Urinary bladder (tissue), 4 donors: ENCODE results near the gene SPDYE17. TPM values are rescaled to one million over a fixed set of nuclear protein-coding genes. Genes with fewer than 3 reads are reported as not detected.
"Not testable (repeated sequence)": the region's sequence is repeated elsewhere in the genome, so short reads cannot be mapped to it uniquely, and the experiment has no call there.

Experiments
- DNase-seq: peaks from one replicate; pipeline ENCODE4 v3.0.0-alpha.2; 2015; ENCODE audit errors: extremely low spot score
- H3K27ac ChIP-seq: one replicate; pipeline ENCODE4 v1.5.1; 2013; ENCODE audit warnings: low read depth, mild to moderate bottlenecking, moderate library complexity
- H3K36me3 ChIP-seq: one replicate; pipeline ENCODE4 v1.6.1; 2013; ENCODE audit warnings: mild to moderate bottlenecking, moderate library complexity; ENCODE audit not compliant: insufficient read depth
- H3K4me1 ChIP-seq: one replicate; pipeline ENCODE4 v1.6.1; 2013; ENCODE audit warnings: mild to moderate bottlenecking, moderate library complexity; ENCODE audit not compliant: insufficient read depth
- H3K4me3 ChIP-seq: one replicate; pipeline ENCODE4 v1.5.1; 2013; ENCODE audit warnings: low read depth, low read length
- WGBS: extraction: QIAGEN DNeasy Blood & Tissue Kit; methylation state at CpG from one replicate; pipeline ENCODE4 v1.1.7; 2013; 5-methylcytosine and 5-hydroxymethylcytosine counted together
- polyA plus RNA-seq: library from polyadenylated mRNA; stranded (reverse); fragments of 200-250 nt; gene quantifications from one replicate; pipeline ENCODE4 v1.2.3, GENCODE V29; 2013
- total RNA-seq: library from RNA; depleted of rRNA; stranded (reverse); fragments of >200 nt; gene quantifications from one replicate; pipeline ENCODE4 v1.2.3, GENCODE V29; 2014
- donor health status: healthy with polysubstance abuse.
- donor health status: healthy.

SPDYE17 gene, protein sequence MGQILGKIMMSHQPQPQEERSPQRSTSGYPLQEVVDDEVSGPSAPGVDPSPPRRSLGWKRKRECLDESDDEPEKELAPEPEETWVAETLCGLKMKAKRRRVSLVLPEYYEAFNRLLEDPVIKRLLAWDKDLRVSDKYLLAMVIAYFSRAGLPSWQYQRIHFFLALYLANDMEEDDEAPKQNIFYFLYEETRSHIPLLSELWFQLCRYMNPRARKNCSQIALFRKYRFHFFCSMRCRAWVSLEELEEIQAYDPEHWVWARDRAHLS
- not detected for total RNA-seq
- not detected for polyA plus RNA-seq

GRCh38 chr7:77032261-77032660 lies at the start of gene SPDYE17:
SPDYE17 (minus strand) TSS chr7:77032361; CDS start chr7:77030570, 1,791 bp downstream.
- not testable (repeated sequence) for H3K4me3 ChIP-seq, H3K27ac ChIP-seq, DNase-seq, H3K36me3 ChIP-seq, H3K4me1 ChIP-seq
- WGBS, result 90% methylated on average over 7 of the region's 8 CpGs

GRCh38 chr7:77080236-77080635 lies 48.1 kb upstream of the SPDYE17 start:
- not testable (repeated sequence) for H3K36me3 ChIP-seq, H3K4me1 ChIP-seq, DNase-seq, H3K27ac ChIP-seq, H3K4me3 ChIP-seq
- WGBS, result 78% methylated on average over 2 of the region's 2 CpGs

DNA sequence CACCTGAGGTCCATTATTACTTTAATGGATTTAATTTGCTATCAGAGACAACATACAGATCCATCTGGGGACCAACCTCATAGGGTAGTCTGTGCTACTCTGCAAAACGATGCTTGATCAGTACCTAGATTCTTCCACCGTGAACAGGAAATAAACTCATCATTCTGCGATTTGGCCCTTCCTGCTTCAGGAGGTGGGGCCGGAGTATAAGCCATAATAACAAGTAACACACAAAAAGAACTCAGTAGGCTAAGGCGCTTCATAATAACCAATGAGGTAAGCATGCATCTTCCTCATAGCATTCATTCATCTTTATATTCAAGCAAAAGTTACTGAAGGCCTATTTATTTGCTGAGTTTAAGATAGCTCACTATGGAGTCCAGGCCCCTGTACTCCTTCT lies 47.5 kb upstream of the SPDYE17 start:
- not testable (repeated sequence) for DNase-seq, H3K27ac ChIP-seq, H3K4me3 ChIP-seq, H3K4me1 ChIP-seq, H3K36me3 ChIP-seq
- 54% methylated on average over 5 of the region's 5 CpGs for WGBS

GRCh38 chr7:77079112-77079511 lies 47.0 kb upstream of the SPDYE17 start:
- not testable (repeated sequence) for H3K4me3 ChIP-seq, DNase-seq, H3K36me3 ChIP-seq, H3K27ac ChIP-seq, H3K4me1 ChIP-seq

DNA sequence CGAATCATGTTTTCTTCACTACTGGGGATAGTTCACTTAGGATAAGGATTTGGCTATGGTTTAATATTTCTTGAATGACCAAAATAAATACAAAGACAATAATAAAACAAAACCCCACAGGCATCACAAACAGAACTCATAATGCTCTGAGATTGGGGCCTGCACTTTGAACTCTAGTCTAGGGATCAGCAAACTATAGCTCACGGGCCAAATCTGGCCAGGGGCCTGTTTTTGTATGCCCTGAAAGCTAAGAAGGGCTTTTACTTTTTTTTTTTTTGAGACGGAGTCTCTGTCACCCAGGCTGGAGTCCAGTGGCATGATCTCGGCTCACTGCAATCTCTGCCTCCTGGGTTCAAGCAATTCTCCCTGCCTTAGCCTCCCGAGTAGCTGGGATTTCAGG lies 44.9 kb upstream of the SPDYE17 start:
- not testable (repeated sequence) for H3K36me3 ChIP-seq, H3K27ac ChIP-seq, H3K4me1 ChIP-seq, H3K4me3 ChIP-seq, DNase-seq
- 85% methylated on average over 5 of the region's 5 CpGs for WGBS

DNA sequence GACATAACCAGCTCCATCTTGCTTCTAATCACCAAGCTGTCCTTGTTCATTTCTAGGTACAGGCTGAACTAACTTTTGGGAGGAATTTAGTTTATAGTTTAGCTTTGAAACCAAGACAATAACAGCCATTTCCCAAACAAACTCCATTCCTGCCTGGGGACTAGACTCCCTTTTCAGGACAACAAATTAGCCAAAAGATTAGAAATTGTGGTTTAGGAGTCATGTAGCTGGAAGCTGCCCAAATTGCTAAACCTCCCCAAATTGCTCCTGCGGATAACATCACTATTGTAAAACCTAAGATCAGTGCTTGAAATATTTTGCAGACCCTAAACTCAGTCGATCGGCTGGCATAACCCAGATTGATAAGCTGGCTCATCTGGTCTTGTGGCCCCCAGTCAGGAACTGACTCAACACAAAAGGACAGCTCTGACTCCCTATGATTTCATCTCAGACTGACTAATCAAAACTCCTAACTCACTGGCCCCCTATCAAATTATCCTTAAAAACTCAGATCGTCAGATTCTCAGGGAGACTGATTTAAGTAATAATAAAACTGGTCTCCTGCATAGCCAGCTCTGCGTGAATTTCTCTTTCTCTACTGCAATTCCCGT lies 42.7 kb upstream of the SPDYE17 start:
- 94% methylated on average over 5 of the region's 6 CpGs for WGBS
- not testable (repeated sequence) for DNase-seq, H3K4me1 ChIP-seq

GRCh38 chr7:77071108-77071507 lies 38.9 kb upstream of the SPDYE17 start:
- DNase-seq, H3K36me3 ChIP-seq, H3K27ac ChIP-seq, H3K4me3 ChIP-seq, H3K4me1 ChIP-seq: not testable (repeated sequence)
- WGBS, result 89% methylated on average over 6 of the region's 6 CpGs

More for the DNA sequence above, 42.7 kb upstream of the SPDYE17 start:
- H3K27ac ChIP-seq, H3K36me3 ChIP-seq, H3K4me3 ChIP-seq: not testable (repeated sequence)

DNA sequence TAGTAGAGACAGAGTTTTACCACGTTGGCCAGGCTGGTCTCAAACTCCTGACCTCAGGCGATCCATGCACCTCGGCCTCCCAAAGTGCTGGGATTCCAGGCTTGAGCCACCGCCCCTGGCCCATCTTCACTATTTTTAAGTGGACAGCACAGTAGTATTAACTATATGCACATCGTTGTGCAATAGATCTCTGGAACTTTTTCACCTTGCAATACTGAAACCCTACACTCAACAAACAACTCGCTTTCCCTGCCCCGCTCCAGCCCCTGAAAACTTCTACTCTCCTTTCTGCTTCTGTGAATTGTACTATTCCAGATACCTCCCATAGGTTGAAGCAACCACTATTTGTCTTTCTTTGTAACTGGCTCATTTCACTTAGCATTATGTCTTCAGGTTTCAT lies 33.7 kb upstream of the SPDYE17 start:
- DNase-seq, H3K4me1 ChIP-seq, H3K36me3 ChIP-seq, H3K27ac ChIP-seq, H3K4me3 ChIP-seq: not testable (repeated sequence)
- WGBS, result 90% methylated on average over 7 of the region's 7 CpGs

- not testable (repeated sequence) for H3K27ac ChIP-seq
Observed at GRCh38 chr7:77063732-77064131, 31.6 kb upstream of the SPDYE17 start.

GRCh38 chr7:77062557-77062956 lies 30.4 kb upstream of the SPDYE17 start, which contains the start of gene SPDYE18:
SPDYE18 (minus strand) TSS chr7:77062558; CDS start chr7:77060512, 2,046 bp downstream.
- not testable (repeated sequence) for H3K27ac ChIP-seq, H3K4me1 ChIP-seq, DNase-seq, H3K4me3 ChIP-seq, H3K36me3 ChIP-seq
- WGBS, result over 99% methylated on average over 4 of the region's 4 CpGs

More at GRCh38 chr7:77063732-77064131, 31.6 kb upstream of the SPDYE17 start:
- H3K36me3 ChIP-seq, H3K4me1 ChIP-seq, H3K4me3 ChIP-seq, DNase-seq: not testable (repeated sequence)
- 98% methylated on average over 3 of the region's 4 CpGs for WGBS

- H3K36me3 ChIP-seq, result not testable (repeated sequence)
Observed at GRCh38 chr7:77026349-77026748, 5.8 kb downstream of the SPDYE17 start.

DNA sequence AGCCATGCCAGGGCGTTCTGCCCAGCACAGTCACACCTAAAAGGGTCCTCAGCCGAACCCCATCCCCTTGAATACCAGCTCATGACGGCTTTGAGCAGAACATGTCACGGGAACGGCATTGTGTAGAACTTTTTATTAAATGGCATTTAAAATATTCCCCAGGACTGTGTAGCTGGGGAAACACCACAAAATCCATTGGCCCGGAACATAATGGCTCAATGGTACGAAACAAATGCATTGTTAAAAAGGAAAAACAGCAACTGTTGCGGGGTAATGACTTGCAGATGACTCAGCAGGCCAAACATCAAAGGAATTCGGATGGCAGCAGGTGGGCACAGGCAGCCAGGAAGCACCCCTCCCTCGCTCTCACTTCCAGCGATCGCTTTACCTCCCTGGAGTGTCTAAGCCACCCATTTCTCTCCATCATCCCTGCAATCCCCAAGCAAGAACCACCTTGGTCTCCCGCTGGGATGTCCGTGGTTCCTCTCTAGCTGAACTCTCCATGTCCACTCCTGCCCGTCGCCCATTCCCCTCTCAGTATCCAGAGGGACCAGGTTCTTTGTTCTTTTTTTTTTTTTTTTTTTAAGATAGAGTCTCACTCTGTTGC lies 22.0 kb downstream of the SPDYE17 start:
- not testable (repeated sequence) for H3K36me3 ChIP-seq, H3K4me3 ChIP-seq, H3K4me1 ChIP-seq, H3K27ac ChIP-seq, DNase-seq
- WGBS, result 80% methylated on average over 9 of the region's 16 CpGs

More at GRCh38 chr7:77026349-77026748, 5.8 kb downstream of the SPDYE17 start:
- WGBS, result 93% methylated on average over 7 of the region's 10 CpGs
- H3K4me3 ChIP-seq, DNase-seq, H3K27ac ChIP-seq, H3K4me1 ChIP-seq: not testable (repeated sequence)

DNA sequence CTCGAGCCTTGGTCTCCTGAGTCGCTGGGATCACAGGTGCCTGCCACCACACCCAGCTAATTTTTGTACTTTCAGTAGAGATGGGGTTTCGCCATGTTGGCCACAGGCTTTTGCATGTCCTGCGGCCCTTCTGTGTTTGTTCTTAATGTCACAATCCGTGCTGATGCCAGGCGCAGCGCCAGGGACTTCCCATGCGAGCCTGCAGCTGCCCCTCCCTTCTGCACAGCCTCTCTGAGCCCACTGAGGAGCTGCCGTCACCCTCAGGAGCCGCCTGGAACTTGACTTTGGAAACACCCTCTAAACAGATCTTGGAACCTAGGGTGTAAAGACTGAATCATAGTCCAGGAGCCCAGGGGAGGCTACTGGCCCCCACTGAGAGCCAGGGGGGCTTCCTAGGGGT lies 24.2 kb downstream of the SPDYE17 start:
- DNase-seq, H3K4me3 ChIP-seq, H3K36me3 ChIP-seq, H3K4me1 ChIP-seq, H3K27ac ChIP-seq: not testable (repeated sequence)
- 46% methylated on average over 10 of the region's 10 CpGs for WGBS
